Medulla oblongata (tissue), 1 donor: ENCODE measurements around the gene ALLC.

Experiments used
- DNase-seq: peaks from one replicate; pipeline ENCODE4 v3.0.0-alpha.2; 2015; ENCODE audit errors: extremely low spot score

The ALLC gene

DNA sequence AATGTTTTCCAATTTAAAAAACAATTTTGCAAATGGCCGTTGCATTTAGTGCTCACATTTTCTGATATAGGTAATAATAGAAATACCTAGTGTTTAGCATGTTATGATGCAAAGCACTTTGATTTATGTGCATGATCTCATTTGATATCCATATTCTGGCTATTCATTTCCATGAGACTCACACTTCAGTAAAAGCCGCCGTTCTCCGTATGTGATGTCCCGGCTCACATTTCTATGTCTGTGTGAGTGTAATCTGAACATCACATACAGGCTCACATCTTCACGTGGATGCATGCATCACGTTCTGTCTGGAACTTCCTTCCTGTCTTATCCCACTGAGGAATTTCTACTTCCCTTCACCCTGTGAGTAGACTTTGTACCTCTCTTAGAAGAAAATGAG lies 91.2 kb downstream of the ALLC start:
- no peak for DNase-seq

DNA sequence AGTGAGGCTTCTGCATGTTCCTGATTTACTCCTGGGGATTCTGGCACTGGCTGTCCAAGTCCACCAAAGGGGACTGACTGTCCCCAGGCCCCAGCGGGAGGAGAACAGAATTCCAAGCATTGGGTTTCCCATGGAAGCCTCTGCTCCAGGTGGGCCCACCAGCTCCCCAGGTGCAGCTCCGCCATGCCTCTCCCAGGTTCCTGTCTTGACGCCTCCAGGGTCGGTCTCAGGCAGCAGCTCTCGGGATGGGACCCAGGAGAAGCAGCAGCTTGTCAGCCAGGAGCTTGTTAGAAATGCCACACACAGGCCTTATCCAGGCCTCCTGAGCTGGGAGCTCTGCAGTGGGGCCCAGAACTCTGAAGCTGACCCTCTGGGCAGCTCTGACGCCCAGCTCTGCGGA lies 93.3 kb downstream of the ALLC start:
- no peak for DNase-seq

DNA sequence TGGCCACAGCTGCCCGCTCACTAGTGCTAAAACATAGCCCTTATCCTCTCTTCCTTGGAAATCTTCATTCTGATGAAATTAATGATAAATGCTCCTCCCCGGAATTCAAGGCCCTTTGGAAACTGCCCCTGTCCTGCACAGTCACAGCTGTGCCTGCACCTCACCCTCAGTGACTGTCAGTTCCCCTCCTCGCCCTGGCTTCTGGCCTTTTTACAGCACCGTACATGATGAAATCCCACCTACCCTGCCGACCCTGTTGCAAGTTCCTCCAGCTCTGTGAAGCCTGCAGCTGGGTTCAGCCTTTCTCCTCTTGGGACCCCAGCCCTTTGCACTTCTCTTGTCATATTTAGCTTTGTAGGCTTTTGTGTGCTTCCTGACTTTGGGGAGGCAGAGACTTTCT lies 93.8 kb downstream of the ALLC start:
- no peak for DNase-seq
